GM19023 (cell line): Measurements from ENCODE around the gene ASAP3.

Source experiments
- ATAC-seq: cut with Tn5 transposase; IDR thresholded peaks from one replicate; pipeline ENCODE4 v1.9.1; 2021; ENCODE audit warnings: mild to moderate bottlenecking, moderate library complexity; ENCODE audit not compliant: unreplicated experiment

Gene ASAP3

DNA sequence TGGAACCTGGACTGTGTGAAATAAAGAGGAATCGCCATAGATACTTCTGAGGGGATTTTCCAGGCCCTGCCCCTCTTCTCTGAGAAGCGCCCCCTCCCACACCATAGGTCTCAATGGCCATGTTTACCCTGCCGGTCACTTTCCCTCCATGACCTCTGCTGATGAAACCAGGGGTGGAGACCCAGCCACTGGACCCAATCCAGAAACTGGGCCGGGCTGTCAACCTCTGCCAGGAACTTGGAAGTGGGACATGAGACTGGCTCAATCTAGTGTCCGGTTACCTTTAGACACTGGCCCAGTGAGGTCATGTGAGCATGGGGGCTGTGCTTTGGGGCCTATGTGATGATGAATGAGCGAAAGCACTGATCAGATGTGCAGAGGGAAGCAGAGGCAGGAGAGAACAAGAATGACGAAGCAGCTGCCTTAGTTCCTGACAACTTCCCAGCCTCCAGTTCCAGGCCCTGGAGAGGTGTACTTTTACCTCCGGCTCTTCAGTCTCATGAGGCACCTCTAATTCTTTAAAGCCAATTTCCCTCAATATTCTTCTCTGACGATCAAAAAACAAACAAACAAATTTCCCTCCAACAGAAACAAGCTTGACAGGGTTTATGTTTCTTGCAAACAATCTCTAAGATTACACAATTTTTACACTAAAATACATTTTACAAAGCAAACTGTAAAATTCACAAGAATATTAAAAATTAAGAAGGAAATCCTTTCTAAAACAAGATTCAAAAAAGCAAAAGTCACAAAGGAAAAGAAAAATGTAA is 4.9 kb downstream of the ASAP3 start:
- no peak for ATAC-seq

DNA sequence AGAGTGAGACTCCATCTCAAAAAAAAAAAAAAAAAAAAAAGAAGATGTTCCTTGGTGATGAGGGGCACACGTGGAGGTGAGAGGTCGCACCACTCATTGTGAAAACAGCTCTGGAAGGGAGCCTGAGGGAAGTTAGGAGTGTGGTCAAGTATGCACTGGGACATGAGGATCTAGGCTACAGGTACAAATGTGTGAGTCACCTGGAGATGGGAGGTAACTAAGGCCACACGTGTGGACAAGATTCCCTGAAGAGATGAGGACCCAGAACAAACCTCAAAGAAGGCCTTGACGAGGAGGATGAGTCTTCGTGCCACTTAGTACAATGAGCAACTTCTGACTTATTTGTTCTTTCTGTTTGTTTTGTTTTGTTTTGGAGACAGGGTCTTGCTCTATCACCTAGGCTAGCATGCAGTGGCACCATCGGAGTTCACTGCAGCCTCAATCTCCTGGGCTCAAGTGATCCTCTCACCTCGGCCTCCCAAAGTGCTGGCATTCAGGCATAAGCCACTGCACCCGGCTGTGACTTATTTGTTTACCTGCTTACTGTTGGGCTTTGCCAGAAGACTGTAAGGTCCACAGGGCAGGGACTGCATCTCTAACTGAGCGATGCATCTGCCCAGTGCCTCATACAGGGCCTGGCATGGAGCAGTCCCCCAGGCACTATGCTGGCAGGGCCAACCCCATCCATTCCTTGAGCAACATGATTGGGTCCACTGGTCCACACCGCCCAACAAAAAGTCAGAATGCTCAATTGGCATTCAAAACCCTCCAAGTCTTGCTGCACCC is 6.4 kb downstream of the ASAP3 start:
- no peak for ATAC-seq

DNA sequence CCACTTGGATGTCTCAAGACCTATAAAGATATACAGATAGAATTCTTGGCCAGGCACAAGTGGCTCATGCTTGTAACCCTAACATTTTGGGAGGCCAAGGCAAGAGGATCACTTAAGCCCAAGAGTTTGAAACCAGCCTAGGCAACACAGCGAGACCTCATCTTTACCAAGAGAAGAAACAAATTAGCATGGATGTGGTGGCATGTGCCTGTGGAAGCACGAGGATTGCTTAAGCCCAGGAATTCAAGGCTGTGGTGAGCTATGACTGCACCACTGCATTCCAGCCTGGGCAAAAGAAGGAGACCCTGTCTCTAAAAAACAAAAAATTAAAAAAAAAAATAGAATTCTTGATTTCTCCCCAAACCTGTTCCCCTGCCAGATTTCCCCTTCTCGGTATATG is 8.3 kb downstream of the ASAP3 start:
- no peak for ATAC-seq

DNA sequence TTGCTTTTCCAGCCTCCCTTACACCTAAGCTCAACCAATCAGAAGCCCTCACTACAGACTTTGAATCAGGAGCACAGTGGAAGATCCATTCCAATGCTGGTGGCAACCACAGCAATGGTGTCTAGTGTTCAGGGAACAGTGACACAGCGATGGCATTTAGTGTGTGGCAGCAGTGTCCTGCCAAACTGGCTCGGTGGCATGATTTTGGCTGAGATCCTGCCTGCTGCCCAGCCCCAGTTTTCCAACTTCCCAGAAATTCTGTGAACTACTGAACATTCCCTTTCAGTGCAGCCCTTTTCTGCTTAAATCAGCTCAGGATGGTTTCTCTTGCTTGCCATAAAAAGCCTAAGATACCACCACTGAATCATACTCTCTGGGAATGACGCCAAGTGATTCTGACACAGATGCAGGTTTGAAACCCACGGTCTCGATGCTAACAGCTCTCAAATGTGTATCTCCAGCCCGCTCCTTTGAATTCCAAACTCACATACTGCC is 8.8 kb downstream of the ASAP3 start:
- ATAC-seq: no peak

DNA sequence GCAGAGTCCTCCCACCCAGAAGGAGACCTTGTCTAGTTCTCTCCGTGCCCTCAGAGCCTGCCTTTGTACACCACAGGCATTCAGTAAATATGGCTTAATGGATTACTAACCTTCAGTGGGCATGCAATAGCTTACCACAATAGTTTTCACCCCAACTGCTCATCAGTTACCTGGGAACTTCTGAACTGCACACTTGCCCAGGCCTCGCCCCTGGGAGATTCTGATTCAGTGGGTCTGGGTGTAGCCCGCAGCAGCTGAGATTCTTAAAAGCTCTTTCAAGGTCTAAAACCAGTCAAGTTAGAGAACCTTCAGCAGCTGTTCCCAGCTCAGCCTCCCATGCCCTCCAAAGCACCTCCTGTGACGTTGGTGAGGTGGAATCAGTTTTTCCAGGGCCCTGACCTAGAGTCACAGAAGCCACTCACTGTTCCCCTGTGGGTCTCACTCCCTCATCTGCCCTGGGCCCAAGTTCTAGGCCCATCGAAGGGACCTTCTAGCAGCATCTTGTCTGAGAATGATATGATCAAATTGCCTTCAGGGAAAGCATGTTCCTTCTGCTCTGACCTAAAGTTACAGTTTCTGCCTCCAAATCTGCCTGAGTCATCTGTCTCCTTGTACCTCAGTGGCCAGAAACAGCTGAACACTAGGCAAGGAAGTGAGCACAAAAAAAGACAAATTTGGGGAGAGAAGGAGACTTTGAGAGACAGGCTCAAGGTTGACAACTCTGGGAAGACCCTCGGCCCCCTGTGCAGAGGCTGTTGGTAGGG is 10.8 kb downstream of the ASAP3 start:
- ATAC-seq: no peak

DNA sequence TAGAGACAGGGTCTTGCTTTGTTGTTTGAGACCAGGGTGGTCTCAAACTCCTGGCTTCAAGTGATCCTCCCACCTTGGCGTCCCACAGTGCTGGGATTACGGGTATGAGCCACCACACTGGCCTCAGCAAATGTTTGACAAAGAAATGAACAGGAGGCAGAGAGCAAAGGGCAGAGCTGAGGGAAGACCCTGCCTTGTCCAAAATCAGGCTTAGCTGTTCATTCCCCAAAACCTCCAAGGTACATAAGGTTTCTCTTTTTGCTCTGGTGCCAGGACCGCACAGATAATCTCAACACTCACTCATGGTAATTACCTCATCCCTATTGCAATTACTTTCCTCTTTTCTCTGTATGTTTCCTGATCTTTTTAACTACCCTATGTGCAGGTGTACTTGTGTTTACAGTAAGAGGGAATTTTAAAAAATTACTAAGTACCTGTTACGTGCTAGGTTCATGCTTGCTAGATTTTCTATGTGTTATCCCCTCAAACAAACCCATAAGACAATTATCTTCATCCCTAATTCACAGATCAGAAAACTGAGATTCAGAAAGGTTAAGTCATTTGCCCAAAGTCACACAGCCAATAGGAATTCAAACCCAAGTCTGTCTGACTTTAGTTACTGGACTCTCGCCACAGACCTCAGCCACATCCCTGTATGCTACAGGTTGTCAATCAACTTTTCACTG is 11.5 kb downstream of the ASAP3 start:
- ATAC-seq: no peak

DNA sequence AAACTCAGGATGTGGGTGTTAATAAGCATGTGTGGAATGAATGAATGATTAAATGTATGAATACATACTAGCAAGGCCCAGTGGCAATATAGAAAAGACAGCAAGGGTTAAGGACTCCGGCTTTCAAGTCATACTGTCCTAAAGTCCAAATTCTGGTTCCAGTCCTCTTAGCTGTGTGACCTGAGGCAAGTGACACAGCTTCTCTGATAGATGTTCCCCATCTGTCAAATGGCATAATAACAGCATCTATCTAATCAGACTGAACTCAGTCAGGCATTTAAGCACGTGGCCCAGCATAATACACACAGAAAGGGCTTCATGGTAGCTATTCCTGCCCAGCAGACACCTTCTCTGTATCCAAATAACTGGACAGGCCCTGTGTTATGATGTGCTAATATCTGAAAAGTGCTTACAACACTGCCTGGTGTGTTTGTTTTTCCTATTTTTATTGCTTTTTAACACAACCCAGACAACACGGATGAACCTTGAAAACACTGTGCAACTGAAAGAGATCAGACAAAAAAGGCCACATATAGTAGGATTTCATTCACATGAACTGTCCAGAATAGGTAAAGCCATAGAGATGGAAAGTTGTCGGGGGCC is 12.4 kb downstream of the ASAP3 start:
- no peak for ATAC-seq

DNA sequence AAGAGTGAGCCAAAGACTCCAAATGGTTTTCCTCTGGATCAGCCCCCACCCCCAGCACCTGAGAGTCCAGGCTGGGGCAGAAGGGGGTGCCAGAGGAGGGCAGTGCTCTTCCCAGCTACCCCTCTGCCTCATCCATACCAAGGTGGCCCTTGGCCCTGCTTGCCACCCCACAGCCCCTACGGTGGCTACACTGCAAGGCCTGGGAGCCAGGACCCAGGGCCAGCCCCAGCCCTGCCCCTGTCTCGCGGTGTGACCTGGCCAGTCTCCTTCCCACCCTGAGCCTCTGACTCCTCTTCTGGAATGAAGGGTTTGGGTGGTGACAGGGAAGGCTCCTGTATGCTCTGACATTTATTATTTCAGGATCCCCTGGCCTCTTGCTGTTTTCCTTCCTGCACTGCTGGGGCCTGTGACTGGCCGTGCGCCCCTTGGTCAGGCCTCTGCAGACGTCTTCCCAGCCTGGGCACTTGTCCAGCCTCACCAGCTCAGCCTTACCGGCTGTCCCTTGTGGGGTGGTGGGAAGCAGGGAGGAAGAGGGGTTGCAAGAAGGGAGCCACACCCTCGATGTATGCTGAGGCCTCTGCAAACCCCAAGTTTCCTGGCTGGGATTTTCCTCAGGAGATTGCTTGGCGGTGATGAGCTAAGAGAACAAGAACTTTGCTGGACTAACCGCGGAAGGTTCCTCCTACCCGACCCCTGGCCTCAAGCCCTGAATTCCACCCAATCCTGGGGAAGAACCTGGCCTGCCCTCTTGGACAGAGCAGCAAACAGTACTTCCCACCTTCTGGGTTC is 13.5 kb downstream of the ASAP3 start:
- no peak for ATAC-seq

DNA sequence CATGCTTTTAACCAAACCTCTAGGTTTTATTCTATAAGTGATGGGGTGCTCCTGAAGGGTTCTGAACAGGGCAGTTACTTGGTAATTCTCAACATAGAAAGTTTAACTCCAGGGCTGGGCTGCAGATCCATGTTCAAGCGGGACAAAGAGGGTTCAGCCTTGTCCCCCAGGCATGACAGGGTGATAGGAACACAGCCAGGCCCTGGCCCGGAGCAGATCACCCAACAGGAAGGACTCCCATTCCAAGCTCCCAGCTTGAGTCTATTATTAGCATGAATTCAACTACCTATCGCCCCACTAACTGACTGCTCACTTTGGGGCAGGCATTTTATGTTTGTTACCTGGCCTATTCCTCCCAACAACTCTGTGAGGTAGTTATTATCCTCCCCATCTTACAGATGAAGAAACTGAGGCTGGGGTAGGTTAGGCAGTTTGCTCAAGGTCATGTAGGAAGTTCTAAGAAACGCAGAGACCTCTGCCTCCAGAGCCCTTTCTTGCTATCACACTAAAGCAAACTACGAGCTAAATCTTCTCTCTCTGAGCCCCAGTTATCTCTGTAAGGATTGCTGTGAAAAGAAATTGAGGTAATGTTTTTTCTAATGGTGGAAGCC is 14.5 kb downstream of the ASAP3 start:
- no peak for ATAC-seq

DNA sequence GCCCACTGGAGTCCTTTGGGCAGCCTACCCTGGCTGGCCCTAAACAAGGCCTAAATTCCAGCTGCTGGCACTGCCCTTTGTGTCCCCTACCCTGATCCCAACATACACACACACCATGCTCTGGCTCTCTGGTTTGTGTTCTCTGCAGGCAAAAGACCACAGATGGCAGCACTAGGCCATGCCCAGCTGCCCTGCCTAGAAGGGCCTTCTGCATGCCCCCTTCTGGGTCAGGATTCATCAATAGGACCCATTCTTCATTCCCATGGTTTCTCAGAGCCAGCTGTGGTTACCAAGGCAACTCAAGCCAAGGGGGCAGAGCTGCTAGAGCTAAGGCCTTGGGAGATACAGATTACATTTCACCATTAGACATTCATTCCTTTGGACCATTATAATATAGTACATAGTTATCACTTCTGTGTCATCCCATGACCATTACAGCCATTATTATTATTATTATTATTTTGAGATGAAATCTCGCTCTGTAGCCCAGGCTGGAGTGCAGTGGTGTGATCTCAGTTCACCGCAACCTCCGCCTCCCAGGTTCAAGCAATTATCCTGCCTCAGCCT is 17.5 kb downstream of the ASAP3 start:
- no peak for ATAC-seq

DNA sequence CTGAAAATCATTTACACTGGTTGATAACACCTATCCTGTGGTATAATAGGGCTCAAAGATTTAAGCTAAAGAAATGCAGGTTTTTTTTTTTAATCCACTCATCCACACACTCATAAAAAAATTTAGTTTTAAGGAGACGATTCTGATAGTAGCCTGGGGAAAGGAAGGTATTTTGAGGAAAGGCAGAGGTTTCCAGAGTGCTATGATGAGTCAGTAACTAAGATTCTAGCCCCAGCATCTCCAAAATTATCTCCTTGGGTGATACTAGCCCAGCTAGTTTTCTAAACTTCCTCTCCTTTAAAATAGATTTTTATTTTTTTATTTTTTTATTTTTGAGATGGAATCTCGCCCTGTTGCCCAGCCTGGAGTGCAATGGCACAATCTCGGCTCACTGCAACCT is 20.7 kb downstream of the ASAP3 start:
- no peak for ATAC-seq

DNA sequence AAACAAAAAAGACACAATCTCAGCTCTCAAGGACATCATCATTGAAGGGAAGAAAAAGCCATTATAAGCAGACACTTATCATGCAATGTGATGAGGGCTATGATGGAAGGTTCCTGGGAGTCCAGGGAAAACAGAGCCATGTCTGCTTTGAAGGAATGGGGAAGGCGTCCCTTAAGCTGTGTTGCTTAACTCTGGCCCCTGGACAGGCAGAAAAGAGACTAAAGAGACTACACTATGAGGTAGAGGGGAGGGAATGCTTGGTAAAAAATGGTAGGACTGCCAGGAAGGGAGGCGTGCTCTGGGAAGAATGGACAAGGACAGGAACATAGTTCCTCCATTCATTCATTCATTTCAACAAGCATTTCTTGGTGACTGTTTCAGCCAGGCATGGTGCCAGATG is 21.2 kb downstream of the ASAP3 start:
- no peak for ATAC-seq

DNA sequence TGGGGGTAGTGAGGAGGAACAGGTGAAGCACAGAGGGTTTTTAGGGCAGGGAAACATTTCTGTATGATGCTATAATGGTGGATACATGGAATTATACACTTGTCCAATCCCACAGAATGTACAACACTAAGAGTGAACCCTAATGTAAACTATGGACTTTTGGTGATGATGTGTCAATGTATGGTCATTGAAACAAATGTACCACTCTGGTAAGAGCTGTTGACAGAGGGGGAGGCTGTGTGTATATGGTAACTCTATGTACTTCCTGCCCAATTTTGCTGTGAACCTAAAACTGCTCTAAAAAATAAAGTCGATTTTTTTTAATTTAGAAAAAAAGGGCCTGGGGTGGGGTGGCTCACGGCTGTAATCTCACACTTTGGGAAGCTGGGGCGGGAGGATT is 22.9 kb downstream of the ASAP3 start:
- no peak for ATAC-seq

DNA sequence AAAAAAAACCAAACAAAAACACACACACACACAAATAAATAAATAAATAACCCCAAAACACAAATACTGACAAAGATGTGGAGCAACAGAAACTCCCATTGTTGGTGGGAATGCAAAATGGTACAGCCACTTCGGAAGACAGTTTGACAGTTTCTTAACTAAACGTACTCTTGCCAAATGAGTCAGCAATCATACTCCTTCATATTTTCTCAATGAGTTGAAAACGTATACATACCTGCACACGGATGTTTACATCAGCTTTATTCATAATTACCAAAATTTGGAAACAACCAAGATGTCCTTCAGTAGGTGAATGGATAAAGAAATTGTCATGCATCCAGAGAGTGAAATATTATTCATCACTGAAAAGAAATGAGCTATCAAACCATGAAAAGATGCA is 23.5 kb downstream of the ASAP3 start:
- no peak for ATAC-seq

DNA sequence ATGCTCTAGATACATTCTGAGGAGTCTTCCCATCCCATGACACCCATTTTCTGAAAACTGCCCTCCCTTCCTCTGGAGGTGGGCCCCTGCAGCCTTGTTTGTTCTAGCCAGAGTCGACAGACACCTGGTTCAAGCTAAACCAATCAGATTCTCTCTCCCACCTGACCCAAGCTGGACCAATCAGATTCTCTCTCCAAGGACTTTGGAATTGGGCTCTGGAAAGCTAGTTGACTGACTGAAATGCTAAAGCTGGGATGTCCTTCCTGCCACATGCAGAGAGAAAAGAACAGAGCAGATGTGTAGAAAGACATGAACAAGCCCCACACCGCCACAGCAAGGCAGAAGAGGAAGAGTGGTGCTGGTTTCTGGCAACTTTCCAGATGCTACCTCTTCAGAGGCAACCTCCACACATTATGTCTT is 24.6 kb downstream of the ASAP3 start:
- ATAC-seq: no peak

DNA sequence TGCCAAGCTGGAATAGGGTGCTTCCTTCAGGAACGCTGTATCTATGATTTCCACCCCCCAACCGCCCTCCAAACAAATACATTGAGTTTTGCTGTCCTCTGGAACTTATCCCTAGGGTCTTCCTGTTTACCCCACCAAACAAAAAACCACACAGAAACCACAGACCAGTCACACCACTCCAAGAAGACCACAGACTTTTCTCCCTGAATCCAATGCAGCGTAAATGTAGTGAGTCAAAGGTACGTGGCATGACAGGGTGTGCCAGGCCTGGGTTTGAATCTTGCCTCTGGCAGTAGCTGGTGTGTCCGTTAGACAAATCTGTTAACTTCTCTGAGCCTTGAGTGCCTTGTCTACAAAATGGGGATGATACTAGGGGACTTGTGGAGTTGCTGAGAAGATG is 27.8 kb downstream of the ASAP3 start:
- no peak for ATAC-seq

DNA sequence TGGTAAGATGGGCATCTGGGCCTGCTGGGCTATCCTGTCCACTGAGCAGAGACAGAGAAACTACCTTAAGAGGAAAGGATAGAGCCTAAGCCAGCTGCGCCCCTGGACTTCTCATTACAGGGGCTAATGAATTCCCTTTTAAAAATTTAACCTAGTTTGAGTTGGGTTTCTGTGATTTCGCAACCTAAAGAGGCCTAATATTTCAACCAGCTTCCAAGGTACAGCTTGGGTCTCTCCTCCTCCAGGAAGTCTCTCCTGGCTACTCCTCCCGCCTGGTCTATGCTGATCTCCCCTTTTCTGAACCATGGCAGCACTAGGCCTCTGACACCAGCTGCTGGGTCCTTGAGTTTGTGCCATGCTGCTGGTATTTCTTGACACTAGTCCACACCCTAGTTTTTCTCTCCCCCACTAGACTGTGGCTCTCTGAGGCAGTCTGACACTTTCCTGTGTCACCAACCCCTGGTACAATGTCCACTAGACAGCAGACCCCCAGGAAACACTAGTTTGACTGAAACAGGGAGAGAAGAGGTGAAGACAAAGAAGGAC is 30.5 kb downstream of the ASAP3 start:
- ATAC-seq: no peak

DNA sequence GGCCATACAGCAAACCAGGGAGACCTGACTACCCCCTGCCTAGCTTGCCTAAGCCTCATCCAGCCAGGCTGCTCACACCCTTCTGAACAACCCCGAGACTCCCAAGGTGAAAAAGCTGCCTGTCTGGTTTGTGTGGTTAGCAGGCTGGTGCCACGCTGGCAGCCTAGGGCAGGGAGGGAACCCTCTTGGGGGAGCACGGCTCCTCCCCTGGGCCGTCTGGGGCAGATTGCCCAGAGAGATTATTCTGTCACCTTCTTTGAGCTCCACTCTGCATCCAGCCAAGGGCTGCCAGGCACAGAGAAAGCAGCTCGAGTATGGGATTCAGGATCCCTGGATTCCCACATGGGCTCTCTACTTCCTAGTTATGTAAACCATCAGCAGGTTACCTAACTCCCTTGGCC is 32.0 kb downstream of the ASAP3 start:
- ATAC-seq: no peak

DNA sequence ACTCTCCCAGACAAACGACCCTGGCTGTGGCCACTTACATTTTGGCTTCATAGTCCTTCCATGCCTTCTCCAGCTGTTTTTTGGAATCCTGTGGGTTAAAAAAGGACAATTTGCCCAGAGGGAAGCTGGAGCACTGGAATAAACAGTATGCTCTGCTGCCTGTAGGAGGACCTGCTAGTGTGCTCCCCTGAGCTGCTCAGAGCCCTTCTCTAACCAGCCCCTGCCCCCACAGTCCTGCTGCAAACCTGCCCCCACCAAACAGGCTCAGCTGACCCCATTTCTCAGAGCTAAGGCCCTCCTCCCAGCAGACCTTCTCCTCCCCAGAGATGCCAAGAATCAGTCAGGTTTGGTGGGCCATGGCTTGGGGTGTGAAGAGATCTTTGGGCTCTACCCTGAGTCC is 32.5 kb downstream of the ASAP3 start:
- no peak for ATAC-seq
